ENCODE measurements around the gene MRTFB. TPM values are rescaled to one million over a fixed set of nuclear protein-coding genes. Genes with fewer than 3 reads are reported as not detected.

Gene MRTFB
- total RNA-seq, 4 donors from 2014 or later = 31.9 to 128 (median 56.4) TPM

DNA sequence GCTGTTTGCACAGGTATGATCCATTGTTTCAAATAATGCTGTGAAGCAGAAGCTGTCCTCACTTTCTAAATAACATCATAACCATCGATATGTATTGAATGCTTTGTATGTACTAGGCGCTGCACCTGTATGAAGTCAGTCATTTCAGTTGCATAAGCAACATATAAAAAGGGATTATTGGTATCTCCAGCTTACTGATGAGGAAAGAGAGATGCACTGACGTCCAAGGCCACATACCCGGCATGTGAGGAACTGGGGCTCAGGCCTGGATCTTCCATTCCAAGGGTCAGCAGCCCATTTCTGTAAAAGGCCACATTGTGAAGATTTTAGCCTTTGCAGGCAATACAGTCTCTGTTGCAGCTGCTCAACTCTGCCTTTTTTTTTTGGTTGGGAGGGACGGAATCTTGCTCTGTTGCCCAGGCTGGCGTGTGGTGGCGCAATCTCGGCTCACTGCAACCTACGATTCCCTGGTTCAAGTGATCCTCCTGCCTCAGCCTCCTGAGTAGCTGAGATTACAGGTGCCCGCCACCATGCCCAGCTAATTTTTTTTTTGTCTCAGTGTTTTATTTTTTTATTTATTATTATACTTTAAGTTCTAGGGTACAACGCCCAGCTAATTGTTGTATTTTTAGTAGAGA, 244.7 kb downstream of the MRTFB start:
- TF ChIP-seq POLR2A (IDR thresholded peaks at IDR 0.05) = no peak
- TF ChIP-seq, protein P1, sequence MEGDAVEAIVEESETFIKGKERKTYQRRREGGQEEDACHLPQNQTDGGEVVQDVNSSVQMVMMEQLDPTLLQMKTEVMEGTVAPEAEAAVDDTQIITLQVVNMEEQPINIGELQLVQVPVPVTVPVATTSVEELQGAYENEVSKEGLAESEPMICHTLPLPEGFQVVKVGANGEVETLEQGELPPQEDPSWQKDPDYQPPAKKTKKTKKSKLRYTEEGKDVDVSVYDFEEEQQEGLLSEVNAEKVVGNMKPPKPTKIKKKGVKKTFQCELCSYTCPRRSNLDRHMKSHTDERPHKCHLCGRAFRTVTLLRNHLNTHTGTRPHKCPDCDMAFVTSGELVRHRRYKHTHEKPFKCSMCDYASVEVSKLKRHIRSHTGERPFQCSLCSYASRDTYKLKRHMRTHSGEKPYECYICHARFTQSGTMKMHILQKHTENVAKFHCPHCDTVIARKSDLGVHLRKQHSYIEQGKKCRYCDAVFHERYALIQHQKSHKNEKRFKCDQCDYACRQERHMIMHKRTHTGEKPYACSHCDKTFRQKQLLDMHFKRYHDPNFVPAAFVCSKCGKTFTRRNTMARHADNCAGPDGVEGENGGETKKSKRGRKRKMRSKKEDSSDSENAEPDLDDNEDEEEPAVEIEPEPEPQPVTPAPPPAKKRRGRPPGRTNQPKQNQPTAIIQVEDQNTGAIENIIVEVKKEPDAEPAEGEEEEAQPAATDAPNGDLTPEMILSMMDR (IDR thresholded peaks at IDR 0.05) = no peak
- intact Hi-C loops (cut with DNase I; ENCODE audit: low total_unique reads) = no loop called here
- no peak for DNase-seq (ENCODE audit: low spot score in 2 of 2)
- H3K4me3 ChIP-seq (ENCODE audit: low read depth, poor library complexity, severe bottlenecking) = no peak overlapping the region
- WGBS, 2 donors = 70 to 90% methylated on average over 11 of the region's 11 CpGs

MicroRNAs within 50 kb of the gene (microRNA counts, 767-probe panel; counts per million panel counts)
- microRNA hsa-miR-193b-3p (0 to 358 counts per million in 2 donors), microRNA hsa-miR-365a-3p (0 to 358 counts per million in 2 donors)

Small RNAs within 50 kb of the gene (microRNA-seq; reads per million reads assigned to microRNA genes)
- gene MIR193B (ENCODE audit: borderline number of aligned reads in 1 of 2, borderline replicate concordance in 2 of 2) (237 to 316 reads per million in 2 donors), gene MIR365A (ENCODE audit: borderline number of aligned reads in 1 of 2, borderline replicate concordance in 2 of 2) (5.7 to 11.5 reads per million in 2 donors)

Other genes starting within 250 kb of the MRTFB start
- gene ERCC4, start 151.2 kb upstream of the MRTFB start, total RNA-seq = 10 to 100 TPM in 1 of 4 donors, 1 to 10 TPM in 3; 4.0 to 11.6 (median 6.9) TPM

Measured in lower leg skin (tissue), 4 donors.